Endothelial cell of umbilical vein (primary cell): ENCODE results near the gene RMDN3. TPM values are rescaled to one million over a fixed set of nuclear protein-coding genes. Genes with fewer than 3 reads are reported as not detected.

Source experiments
- BruUV-seq: library from RNA; stranded (reverse); fragments of 400-500 nt; replicated peaks from 2 replicates; lab custom pipeline; 2021; lab: Mats Ljungman, UMichigan
- CTCF ChIA-PET: fragments of 300-600, 350-600 bp; sonication (Branson Sonifier 250); formaldehyde crosslinking; loops from one replicate; lab custom pipeline; 2021; ENCODE audit warnings: antibody characterized with exemption, inconsistent platforms; lab: Charles Lee
- POLR2A ChIA-PET: fragments of 300-600, 350-600 bp; sonication (Branson Sonifier 250); formaldehyde crosslinking; loops from one replicate; lab custom pipeline; 2021; ENCODE audit warnings: antibody characterized with exemption, inconsistent platforms; lab: Charles Lee
- DNase-seq: peaks from one replicate; pipeline ENCODE4 v3.0.0-alpha.2; 2011; ENCODE audit warnings: low read depth, low spot score
- FAIRE-seq: peaks from 2 replicates; lab custom pipeline; 2011; peaks lifted over from hg19 to GRCh38; lab: Jason Lieb, UNC
- H2AFZ ChIP-seq: 2 replicates; pipeline ENCODE4 v1.6.0; 2012; ENCODE audit warnings: low read depth, low read length, control low read depth, inconsistent platforms
- H3K27ac ChIP-seq: 2 replicates; pipeline ENCODE4 v1.5.1; 2011; ENCODE audit warnings: low read depth, mild to moderate bottlenecking, control low read depth, low read length, moderate library complexity; ENCODE audit not compliant: insufficient read depth
- H3K27me3 ChIP-seq, 2 experiments: 2 replicates each; pipeline versions ENCODE4 v1.6.0 to v1.6.1; 2011; ENCODE audit warnings: low read length in 2 of 2, mixed read lengths in 1 of 2; ENCODE audit not compliant: control insufficient read depth in 2 of 2, insufficient read depth in 2 of 2
- H3K36me3 ChIP-seq, 2 experiments: 2 replicates in 1 of 2; 3 replicates in 1 of 2; pipeline ENCODE4 v1.5.1; 2011; ENCODE audit warnings: low read length in 2 of 2, mild to moderate bottlenecking in 1 of 2, moderate library complexity in 1 of 2; ENCODE audit not compliant: control insufficient read depth in 2 of 2, insufficient read depth in 2 of 2; ENCODE audit errors: extremely low read depth in 1 of 2
- H3K4me1 ChIP-seq: 3 replicates; pipeline ENCODE4 v1.5.1; 2011; ENCODE audit warnings: mild to moderate bottlenecking, low read length; ENCODE audit not compliant: control insufficient read depth, insufficient read depth; ENCODE audit errors: extremely low read depth
- H3K4me2 ChIP-seq: 2 replicates; pipeline ENCODE4 v1.6.1; 2011; ENCODE audit warnings: low read length, control low read depth, mixed read lengths; ENCODE audit not compliant: insufficient read depth
- H3K4me3 ChIP-seq, 3 experiments: fragments of 200-600 bp in 1 of 3; sonication (generic), shearing (Covaris generic) in 1 of 3; replicated peaks in 1 of 3; 2 replicates each; pipeline ENCODE4 v1.5.1; 2011 to 2016; ENCODE audit warnings: control low read depth in 3 of 3, low read length in 3 of 3, mild to moderate bottlenecking in 2 of 3, inconsistent platforms in 1 of 3, low read depth in 1 of 3, moderate library complexity in 1 of 3; ENCODE audit not compliant: insufficient read depth in 1 of 3
- H3K79me2 ChIP-seq: 2 replicates; pipeline ENCODE4 v1.6.0; 2012; ENCODE audit warnings: low read length, inconsistent platforms; ENCODE audit not compliant: control insufficient read depth, insufficient read depth
- H3K9ac ChIP-seq: replicated peaks from 2 replicates; pipeline ENCODE3; 2011; ENCODE audit warnings: low read length, control low read depth; ENCODE audit not compliant: insufficient read depth; ENCODE audit errors: extremely low read depth
- H3K9me1 ChIP-seq: replicated peaks from 3 replicates; pipeline ENCODE4 v1.6.0; 2011; ENCODE audit warnings: mild to moderate bottlenecking, low read length; ENCODE audit not compliant: control insufficient read depth, insufficient read depth; ENCODE audit errors: extremely low read depth
- H3K9me3 ChIP-seq: replicated peaks from 2 replicates; pipeline ENCODE4 v1.5.1; 2012; ENCODE audit warnings: low read length, inconsistent platforms; ENCODE audit not compliant: control insufficient read depth, insufficient read depth
- H4K20me1 ChIP-seq: replicated peaks from 2 replicates; pipeline ENCODE3; 2011; ENCODE audit warnings: mild to moderate bottlenecking, low read length; ENCODE audit not compliant: control insufficient read depth, insufficient read depth; ENCODE audit errors: extremely low read depth
- EZH2 ChIP-seq: IDR thresholded peaks from 2 replicates; pipeline ENCODE4 v1.6.1; 2012; ENCODE audit warnings: borderline replicate concordance, low read depth, mild to moderate bottlenecking, moderate library complexity, low read length, inconsistent platforms; ENCODE audit not compliant: severe bottlenecking
- FOS ChIP-seq: IDR thresholded peaks from 2 replicates; pipeline ENCODE4 v1.6.1; 2011; ENCODE audit warnings: mild to moderate bottlenecking, low read length, moderate library complexity, borderline replicate concordance; ENCODE audit not compliant: insufficient read depth
- GATA2 ChIP-seq: IDR thresholded peaks from 2 replicates; pipeline ENCODE4 v1.7.0; 2011; ENCODE audit warnings: low read depth, mild to moderate bottlenecking, moderate library complexity, mixed read lengths, low read length; ENCODE audit not compliant: insufficient read length, insufficient read depth
- JUN ChIP-seq: IDR thresholded peaks from 2 replicates; pipeline ENCODE4 v1.6.1; 2011; ENCODE audit warnings: borderline replicate concordance, low read depth; ENCODE audit not compliant: insufficient read length, insufficient read depth
- MYC ChIP-seq: IDR thresholded peaks from one replicate; pipeline ENCODE4 v1.6.1; 2011; ENCODE audit warnings: mild to moderate bottlenecking, low read depth, low read length
- POLR2A ChIP-seq: IDR thresholded peaks from 2 replicates; pipeline ENCODE4 v1.6.1; 2012; ENCODE audit warnings: low read depth, mild to moderate bottlenecking, control low read depth, low read length
- POLR2AphosphoS5 ChIP-seq: IDR thresholded peaks from 2 replicates; pipeline ENCODE4 v1.6.1; 2012; ENCODE audit warnings: low read depth, mild to moderate bottlenecking, control low read depth, low read length, moderate library complexity; ENCODE audit not compliant: insufficient read depth
- dilution Hi-C: fragments of 300-500 bp; cut with MboI; formaldehyde crosslinking; loops from one replicate; pipeline ENCODE4 v1.15.0; 2019; ENCODE audit warnings: low sequenced_read_pairs; ENCODE audit not compliant: extremely low pct_ligation_motif_present
- intact Hi-C: fragments of 100-400 bp; cut with micrococcal nuclease; formaldehyde crosslinking; loops from one replicate; pipeline ENCODE4 v1.10.0; 2022
- polyA plus RNA-seq, 4 experiments: library from polyadenylated mRNA; depleted of rRNA in 3 of 4; stranded (reverse) in 3 of 4; unstranded in 1 of 4; fragments of >200 nt; gene quantifications; 2 replicates each; pipeline versions ENCODE4 v1.2.1 to v1.2.3, GENCODE V29; 2011 to 2012; ENCODE audit warnings: missing spikeins in 1 of 4
- total RNA-seq: library from RNA; stranded (reverse); gene quantifications from 2 replicates; pipeline ENCODE4 v1.2.3, GENCODE V29; 2021
- TF ChIP-seq, protein P1 (sequence below): IDR thresholded peaks from 2 replicates; pipeline ENCODE4 v1.6.1; 2011; ENCODE audit not compliant: insufficient read depth, insufficient read length
- TF ChIP-seq, protein P2 (sequence below), 2 donors: IDR thresholded peaks; 1 replicate in 1 of 2; 2 replicates in 1 of 2; pipeline ENCODE4 v1.5.1; 2011; ENCODE audit warnings: low read length in 2 of 2, mild to moderate bottlenecking in 2 of 2, moderate library complexity in 2 of 2, control low read depth in 1 of 2, inconsistent platforms in 1 of 2, low read depth in 1 of 2; ENCODE audit not compliant: insufficient read depth in 1 of 2; ENCODE audit errors: extremely low read depth in 1 of 2

Gene RMDN3
- total and polyA plus RNA-seq, 2 donors (not counting 3 experiments of a cell fraction or from before 2014, with no cell fraction given) = 20.1 to 37.2 TPM

DNA sequence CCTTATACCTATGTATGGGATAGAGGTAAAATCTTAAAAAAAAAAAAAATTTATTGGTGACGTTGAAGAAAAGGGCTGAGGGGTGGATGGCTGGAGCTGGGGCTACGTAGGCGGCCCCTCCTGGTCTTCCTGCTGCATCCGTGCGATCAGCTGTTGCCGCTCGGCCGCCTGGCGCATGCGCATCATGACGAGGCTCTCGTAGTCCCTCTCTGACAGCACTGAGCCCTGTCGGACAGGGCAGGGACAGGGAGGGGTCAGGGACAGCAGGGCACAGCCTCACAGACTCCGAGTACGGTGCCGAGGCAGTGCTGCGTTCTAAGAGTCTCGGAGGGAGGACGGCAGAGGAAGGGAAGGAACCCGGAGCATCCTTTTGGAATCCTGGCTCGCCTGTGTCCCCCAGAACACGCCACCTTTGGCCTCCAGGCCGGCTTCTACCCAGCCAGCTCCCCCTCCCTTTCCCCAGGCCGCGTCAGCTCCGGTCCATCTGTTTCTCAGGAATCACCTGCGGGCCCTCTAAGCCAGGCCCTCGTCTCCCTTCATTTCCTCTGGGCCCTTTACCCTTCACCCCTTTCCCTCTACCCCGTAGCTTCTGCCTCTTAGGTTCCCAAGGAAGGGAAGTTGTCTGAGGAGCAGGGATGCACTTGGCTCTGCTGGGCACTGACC is 12.9 kb upstream of the RMDN3 start:
- no TSS peak for BruUV-seq
- DNase-seq (no peak), FAIRE-seq (no peak)
- Histone ChIP-seq H3K9me3 (no peaks in the 10 kb centered on the region), H3K79me2 (no peaks in the 10 kb centered on the region), H3K9me1 (no peaks in the 10 kb centered on the region), H4K20me1 (no peaks in the 10 kb centered on the region), H3K9ac (no peak overlapping the region), H3K27me3 (no peaks in the 10 kb centered on the region), H3K4me1 (peaks cover 42% of the 10 kb centered on the region), H2AFZ (no peak overlapping the region), H3K36me3 (peaks cover 0 to 4% of the 10 kb centered on the region in 2 experiments), H3K4me2 (no peak overlapping the region), H3K4me3 (no peak overlapping the region), H3K27ac (no peak overlapping the region)
- TF ChIP-seq MYC (no peak), POLR2AphosphoS5 (no peak), GATA2 (no peak), POLR2A (no peak), EZH2 (no peak), FOS (no peak), JUN (no peak)
- TF ChIP-seq, protein P1, sequence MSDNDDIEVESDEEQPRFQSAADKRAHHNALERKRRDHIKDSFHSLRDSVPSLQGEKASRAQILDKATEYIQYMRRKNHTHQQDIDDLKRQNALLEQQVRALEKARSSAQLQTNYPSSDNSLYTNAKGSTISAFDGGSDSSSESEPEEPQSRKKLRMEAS = no peak
- TF ChIP-seq, protein P2, sequence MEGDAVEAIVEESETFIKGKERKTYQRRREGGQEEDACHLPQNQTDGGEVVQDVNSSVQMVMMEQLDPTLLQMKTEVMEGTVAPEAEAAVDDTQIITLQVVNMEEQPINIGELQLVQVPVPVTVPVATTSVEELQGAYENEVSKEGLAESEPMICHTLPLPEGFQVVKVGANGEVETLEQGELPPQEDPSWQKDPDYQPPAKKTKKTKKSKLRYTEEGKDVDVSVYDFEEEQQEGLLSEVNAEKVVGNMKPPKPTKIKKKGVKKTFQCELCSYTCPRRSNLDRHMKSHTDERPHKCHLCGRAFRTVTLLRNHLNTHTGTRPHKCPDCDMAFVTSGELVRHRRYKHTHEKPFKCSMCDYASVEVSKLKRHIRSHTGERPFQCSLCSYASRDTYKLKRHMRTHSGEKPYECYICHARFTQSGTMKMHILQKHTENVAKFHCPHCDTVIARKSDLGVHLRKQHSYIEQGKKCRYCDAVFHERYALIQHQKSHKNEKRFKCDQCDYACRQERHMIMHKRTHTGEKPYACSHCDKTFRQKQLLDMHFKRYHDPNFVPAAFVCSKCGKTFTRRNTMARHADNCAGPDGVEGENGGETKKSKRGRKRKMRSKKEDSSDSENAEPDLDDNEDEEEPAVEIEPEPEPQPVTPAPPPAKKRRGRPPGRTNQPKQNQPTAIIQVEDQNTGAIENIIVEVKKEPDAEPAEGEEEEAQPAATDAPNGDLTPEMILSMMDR (IDR thresholded peaks at IDR 0.05; ENCODE audit: extremely low read depth in 1 of 2, insufficient read depth in 1 of 2, low read depth in 1 of 2, low read length in 2 of 2) = no peak
- dilution Hi-C loops (no loop called here), intact Hi-C loops (loop anchor here (1.0 to 2.0 kb wide), 2 partner anchors 19 to 39 kb away; partner anchors contain the start of genes DNAJC17 and ZFYVE19)
- ChIA-PET POLR2A (interaction anchor here (0.8 kb wide), 1 partner anchor 21 kb away, joined by 6 read pairs; no protein-coding TSS in a partner anchor), CTCF (interaction anchor here (0.8 to 2.9 kb wide), 9 partner anchors 10 to 336 kb away, joined by 3 to 8 read pairs (median 4); partner anchors contain the start of gene VPS18)
